Measurements from ENCODE around the gene SELENOH. TPM values are rescaled to one million over a fixed set of nuclear protein-coding genes. Genes with fewer than 3 reads are reported as not detected.
A peak's percentile ranks its signal among the peaks of the same experiment; 100 is the strongest.

The SELENOH gene
- total and polyA plus RNA-seq, 9 of the 15 experiments (the other 6 are each of a cell fraction or from before 2014, with no cell fraction given): 16.6 to 299 (median 118) TPM

DNA sequence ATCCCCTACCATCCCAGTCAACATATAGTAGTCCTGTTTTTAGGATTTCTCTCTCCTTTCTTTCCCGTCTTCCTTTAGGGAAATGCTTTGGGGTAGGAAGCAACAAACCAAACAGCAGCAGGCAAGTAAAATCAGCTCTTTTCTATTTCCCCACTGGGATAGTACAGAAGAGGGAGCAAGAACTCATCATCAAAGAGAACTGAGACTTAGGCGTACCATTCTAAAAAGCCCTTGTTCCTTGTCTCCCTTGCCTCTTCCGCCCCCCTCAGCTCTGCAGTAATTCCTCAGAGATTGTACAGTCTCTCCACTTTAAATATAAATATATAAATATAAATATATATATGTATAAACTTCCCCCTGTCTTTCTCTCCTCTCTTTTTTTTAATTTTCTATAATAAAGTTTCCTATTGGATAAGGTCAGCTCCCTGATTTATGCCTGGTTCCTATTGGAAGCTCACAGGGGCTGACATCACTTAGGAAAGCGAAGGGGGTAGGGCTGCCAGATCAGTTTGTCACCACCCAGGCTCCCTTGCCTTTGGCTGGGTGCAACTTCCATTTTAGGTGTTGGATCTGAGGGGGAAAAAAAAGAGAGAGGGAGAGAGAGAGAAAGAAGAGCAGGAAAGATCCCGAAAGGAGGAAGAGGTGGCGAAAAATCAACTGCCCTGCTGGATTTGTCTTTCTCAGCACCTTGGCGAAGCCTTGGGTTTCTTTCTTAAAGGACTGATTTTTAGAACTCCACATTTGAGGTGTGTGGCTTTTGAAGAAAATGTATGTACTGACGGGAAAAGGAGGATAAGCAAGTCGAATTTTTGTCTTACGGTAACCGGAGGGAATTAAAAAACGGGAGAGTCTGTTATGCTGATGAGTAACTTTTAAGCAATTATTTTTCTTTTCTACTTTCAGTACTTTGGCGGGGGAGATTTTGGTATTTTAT is 20.3 kb downstream of the SELENOH start, which contains the start of gene CTNND1 (continued):
- TF ChIP-seq ZNF408 (CRISPR knock-in tag; IDR thresholded peaks at IDR 0.05; ENCODE audit: low read depth) (no peak), SMAD4 (CRISPR knock-in tag; conservative IDR thresholded peaks at IDR 0.05) (no peak), NR2C2 (CRISPR knock-in tag; IDR thresholded peaks at IDR 0.05) (no peak), NR2C2 (tag; IDR thresholded peaks at IDR 0.05) (peak; percentile 63; the same call in 1 of the 2 replicates), POLR2A (conservative IDR thresholded peaks at IDR 0.05) (peak; percentile 94), SMAD1 (IDR thresholded peaks at IDR 0.05; ENCODE audit: low read depth, low read length, partially characterized antibody) (no peak), TARDBP (IDR thresholded peaks at IDR 0.05) (no peak), FOXM1 (IDR thresholded peaks at IDR 0.05; ENCODE audit: low read depth) (peak; percentile 64; the same call in 1 of the 2 replicates), FOXM1 (CRISPR knock-in tag; IDR thresholded peaks at IDR 0.05; ENCODE audit: low read depth) (no peak), ARHGAP35 (IDR thresholded peaks at IDR 0.05; ENCODE audit: partially characterized antibody) (no peak), STAT5B (CRISPR knock-in tag; IDR thresholded peaks at IDR 0.05) (no peak), FOXJ3 (CRISPR knock-in tag; IDR thresholded peaks at IDR 0.05) (no peak), ETS2 (tag; IDR thresholded peaks at IDR 0.05; ENCODE audit: borderline replicate concordance, poor library complexity, severe bottlenecking) (no peak), ZNF140 (CRISPR knock-in tag; IDR thresholded peaks at IDR 0.05) (no peak), SRF (CRISPR knock-in tag; IDR thresholded peaks at IDR 0.05) (peak; percentile 58 to 94; a peak in 3 of 4 replicates), ZNF583 (CRISPR knock-in tag; IDR thresholded peaks at IDR 0.05) (no peak), TBL1XR1 (IDR thresholded peaks at IDR 0.05; ENCODE audit: low read length in 2 of 2) (0 out of 4 replicates have a peak, but pooled peaks of 1 of the 2 experiments have one; percentile 43), DMBX1 (CRISPR knock-in tag; IDR thresholded peaks at IDR 0.05; ENCODE audit: borderline replicate concordance) (no peak), TBP (optimal IDR thresholded peaks at IDR 0.05; ENCODE audit: low read depth, low read length) (peak; percentile 93), ZKSCAN3 (CRISPR knock-in tag; IDR thresholded peaks at IDR 0.05) (no peak), TCFL5 (CRISPR knock-in tag; conservative IDR thresholded peaks at IDR 0.05) (no peak)
- TF ChIP-seq, protein P1, sequence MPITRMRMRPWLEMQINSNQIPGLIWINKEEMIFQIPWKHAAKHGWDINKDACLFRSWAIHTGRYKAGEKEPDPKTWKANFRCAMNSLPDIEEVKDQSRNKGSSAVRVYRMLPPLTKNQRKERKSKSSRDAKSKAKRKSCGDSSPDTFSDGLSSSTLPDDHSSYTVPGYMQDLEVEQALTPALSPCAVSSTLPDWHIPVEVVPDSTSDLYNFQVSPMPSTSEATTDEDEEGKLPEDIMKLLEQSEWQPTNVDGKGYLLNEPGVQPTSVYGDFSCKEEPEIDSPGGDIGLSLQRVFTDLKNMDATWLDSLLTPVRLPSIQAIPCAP (CRISPR knock-in tag; IDR thresholded peaks at IDR 0.05; ENCODE audit: borderline replicate concordance): no peak
- TF ChIP-seq, protein P2, sequence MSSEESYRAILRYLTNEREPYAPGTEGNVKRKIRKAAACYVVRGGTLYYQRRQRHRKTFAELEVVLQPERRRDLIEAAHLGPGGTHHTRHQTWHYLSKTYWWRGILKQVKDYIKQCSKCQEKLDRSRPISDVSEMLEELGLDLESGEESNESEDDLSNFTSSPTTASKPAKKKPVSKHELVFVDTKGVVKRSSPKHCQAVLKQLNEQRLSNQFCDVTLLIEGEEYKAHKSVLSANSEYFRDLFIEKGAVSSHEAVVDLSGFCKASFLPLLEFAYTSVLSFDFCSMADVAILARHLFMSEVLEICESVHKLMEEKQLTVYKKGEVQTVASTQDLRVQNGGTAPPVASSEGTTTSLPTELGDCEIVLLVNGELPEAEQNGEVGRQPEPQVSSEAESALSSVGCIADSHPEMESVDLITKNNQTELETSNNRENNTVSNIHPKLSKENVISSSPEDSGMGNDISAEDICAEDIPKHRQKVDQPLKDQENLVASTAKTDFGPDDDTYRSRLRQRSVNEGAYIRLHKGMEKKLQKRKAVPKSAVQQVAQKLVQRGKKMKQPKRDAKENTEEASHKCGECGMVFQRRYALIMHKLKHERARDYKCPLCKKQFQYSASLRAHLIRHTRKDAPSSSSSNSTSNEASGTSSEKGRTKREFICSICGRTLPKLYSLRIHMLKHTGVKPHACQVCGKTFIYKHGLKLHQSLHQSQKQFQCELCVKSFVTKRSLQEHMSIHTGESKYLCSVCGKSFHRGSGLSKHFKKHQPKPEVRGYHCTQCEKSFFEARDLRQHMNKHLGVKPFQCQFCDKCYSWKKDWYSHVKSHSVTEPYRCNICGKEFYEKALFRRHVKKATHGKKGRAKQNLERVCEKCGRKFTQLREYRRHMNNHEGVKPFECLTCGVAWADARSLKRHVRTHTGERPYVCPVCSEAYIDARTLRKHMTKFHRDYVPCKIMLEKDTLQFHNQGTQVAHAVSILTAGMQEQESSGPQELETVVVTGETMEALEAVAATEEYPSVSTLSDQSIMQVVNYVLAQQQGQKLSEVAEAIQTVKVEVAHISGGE (CRISPR knock-in tag; IDR thresholded peaks at IDR 0.05): peak in 1 of 3 experiments; percentile 76; a peak in 2 of 6 replicates

Measured in K562 (cell line).